ENCODE results near the gene LYPD6B. TPM values are rescaled to one million over a fixed set of nuclear protein-coding genes. Genes with fewer than 3 reads are reported as not detected.
"Not testable (repeated sequence)": the region's sequence is repeated elsewhere in the genome, so short reads cannot be mapped to it uniquely, and the experiment has no call there.

LYPD6B gene
- total RNA-seq, 1 donor from 2014 or later, result 12.5 TPM

DNA sequence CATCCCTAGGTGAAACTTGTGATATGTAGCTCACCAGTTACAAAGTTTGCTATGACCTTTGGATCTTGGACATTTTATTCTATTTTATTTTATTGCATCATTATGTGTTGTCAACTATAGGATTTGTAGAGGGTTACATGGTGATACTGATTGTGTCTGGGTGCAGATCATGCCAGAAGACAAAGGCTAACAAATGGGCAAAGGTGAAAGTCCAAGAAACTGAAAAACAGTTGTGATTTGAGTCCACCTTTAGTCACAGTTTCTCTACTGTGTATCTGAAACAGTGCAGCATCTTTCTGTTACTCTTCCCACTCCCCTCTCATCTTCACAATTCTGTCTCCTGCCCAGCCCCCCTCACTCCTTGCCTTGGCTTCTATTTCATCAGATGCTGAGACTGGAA, 180.0 kb downstream of the LYPD6B start:
- no peak for DNase-seq

GRCh38 chr2:149219856-149220255, 181.4 kb downstream of the LYPD6B start:
- DNase-seq, result no peak

DNA sequence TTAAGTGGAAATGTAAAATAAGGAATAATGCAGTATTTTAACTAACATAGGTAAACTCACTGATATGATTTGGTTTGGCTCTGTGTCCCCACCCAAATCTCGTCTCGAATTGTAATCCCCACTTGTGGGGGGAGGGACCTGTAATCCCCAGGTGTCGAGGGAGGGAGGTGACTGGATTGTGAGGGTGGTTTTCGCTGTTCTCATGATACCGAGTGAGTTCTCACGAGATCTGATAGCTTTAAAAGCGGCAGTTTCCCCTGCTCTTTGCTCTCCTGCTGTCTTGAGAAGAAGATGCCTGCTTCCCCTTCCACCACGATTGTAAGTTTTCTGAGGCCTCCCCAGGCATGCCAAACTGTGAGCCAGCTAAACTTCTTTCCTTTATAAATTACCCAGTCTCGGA, 182.5 kb downstream of the LYPD6B start:
- DNase-seq, result no peak

DNA sequence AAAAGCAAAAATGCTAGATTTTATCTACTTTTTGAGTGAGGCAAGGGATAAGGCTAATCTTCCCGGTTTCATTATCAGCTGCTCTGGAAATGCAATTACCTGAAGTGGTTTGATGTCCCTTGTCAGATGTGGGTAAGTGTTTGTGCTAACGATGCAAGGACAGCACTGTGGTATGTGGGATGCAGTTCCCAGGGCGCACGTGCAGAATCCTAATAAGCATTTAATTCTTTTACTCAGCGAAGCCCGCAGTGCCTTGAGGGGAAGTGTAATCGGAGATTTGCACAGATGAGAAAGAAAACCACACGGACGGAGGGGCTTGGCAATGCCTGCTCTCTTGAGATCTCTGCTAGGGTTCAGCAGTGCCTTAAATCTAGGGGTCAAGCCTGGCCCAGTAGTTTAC, 183.4 kb downstream of the LYPD6B start:
- DNase-seq, result no peak

DNA sequence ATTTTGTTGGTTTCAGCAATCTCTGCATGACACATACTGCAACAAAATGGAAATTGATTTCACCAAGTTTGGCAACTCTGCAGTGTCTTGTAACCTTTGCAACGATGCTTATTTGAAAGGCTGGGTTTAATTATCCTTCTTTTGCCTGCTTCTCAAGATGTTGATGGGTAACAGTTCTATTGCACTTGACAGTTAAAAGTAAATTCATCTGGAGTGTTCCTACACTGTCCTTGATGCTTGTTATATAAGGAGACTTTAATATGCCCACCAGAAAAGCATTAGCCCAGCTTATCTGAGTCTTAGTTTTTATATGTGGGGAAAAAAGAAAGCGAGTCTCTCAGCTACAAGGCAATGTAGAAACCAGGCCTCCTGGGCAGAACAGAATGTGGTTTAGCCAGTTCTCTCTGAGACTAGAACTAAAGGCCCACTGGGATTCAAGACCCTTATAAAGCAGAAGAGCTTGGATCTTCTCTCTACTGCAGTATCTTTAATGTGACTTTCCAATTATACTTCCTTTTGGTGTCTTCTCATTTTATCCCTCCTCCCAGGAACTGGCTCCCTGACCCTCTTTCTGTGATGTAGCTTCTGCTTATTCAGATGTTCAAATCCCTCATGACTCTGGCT, 185.1 kb downstream of the LYPD6B start:
- DNase-seq, result no peak

- no peak for DNase-seq
Observed at GRCh38 chr2:149224543-149224942, 186.0 kb downstream of the LYPD6B start.

DNA sequence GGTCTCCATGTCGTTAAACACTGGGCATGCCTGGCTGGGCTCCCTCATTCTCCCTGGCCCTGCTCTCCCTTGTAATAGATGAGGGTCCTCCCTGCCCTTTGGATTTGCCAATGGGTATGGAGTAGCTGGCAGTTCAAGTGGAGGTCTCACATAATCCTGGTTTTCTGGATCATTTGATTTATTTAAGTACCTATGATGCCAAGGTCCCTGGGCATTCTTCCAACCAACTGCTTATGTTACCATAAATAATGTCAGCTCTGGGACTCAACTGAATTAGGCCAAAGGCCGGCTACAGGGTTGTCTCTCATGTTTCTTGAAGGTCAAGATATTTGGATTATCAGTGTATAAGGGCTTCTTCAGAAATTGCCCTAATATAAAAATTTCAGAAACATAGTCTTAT, 186.9 kb downstream of the LYPD6B start:
- no peak for DNase-seq

GRCh38 chr2:149226790-149227189, 188.3 kb downstream of the LYPD6B start:
- DNase-seq, result no peak

DNA sequence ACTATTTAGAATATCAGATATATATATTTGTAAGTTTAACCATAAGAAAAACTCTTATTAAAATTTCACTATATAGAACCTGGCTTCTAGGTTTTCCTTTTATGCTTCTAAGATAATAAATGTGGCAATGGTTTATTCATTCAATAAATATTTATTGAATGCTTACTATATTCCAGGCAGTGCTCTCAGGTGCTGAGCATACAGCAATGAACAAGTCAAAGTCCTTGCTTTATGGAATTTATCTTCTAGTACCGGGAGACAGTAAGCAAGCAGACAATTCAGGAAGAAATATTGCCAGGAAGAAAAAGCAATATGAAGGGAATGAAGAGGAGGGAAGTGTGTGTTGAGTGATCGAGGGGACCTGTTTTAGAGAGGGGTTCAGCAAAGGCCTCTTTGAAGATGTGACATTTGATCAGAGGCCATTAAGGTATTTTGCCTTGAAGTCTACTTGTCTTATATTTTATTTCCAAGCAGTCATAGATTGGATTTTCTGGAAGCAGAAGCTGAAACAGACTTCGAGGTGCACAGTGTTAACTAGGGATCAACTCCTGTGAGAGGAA, 197.4 kb downstream of the LYPD6B start:
- no peak for DNase-seq

- no peak for DNase-seq
Observed at GRCh38 chr2:149236410-149236809, 197.9 kb downstream of the LYPD6B start.

DNA sequence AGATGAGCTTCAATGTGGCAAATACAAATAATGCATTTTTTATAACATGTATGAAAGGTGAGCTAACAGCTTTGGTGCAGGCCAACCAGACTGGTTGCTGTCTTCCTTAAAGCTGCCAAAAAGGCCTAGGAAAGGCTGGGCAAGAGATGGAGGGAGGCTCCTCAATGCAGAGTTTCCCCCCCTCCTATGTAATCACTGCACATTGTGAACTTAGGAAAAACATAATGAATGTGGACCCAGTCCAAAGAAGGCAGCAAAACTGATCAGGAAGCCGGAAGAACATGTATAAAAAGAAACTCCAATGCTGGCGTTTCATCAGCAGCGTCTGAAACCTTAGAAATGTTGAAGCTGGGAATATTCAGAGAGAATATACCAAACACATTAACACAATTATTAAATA, 207.7 kb downstream of the LYPD6B start:
- no peak for DNase-seq

DNA sequence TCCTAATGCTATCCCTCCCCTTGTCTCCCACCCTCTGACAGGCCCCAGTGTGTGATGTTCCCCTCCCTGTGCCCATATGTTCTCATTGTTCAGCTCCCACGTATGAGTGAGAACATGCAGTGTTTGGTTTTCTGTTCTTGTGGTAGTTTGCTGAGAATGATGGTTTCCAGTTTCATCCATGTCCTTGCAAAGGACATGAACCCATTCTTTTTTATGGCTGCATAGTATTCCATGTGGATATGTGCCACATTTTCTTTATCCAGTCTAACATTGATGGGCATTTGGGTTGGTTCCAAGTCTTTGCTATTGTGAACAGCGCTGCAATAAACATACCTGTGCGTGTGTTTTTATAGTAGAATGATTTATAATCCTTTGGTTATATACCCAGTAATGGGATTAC, 212.9 kb downstream of the LYPD6B start:
- DNase-seq, result not testable (repeated sequence)

DNA sequence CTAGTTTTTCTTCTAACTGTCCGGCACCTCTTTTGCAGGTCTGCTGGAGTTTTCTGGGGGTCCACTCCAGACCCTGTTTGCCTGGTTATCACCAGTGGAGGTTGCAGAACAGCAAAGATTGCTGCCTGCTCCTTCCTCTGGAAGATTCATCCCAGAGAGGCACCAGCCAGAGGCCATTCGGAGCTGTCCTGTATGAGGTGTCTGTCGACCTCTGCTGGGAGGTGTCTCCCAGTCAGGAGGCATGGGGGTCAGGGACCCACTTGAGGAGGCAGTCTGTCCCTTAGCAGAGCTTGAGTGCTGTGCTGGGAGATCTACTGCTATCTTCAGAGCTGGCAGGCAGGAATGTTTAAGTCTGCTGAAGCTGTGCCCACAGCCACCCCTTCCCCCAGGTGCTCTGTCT, 218.4 kb downstream of the LYPD6B start:
- DNase-seq, result not testable (repeated sequence)

DNA sequence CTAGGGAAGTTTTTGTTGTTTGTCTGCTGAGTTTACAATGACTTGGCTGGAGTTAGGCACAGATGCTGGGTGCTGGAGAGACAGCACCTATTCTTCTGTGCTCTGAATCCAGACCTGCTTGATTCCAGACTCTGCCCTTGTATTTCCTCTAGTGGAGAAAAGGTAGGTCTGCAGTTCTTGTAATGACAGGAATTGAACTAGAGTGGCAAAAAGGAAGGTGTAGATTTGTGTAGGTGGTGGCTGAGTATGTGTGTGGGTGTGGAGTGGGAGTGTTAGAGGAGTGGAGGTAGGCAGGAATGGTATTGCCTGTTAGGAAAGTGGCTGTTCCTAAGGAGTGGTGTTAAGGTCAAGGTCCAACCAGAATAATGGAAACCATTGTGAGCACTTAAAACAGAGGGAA, 220.0 kb downstream of the LYPD6B start:
- no peak for DNase-seq

- DNase-seq, result no peak
Observed at GRCh38 chr2:149259136-149259535, 220.6 kb downstream of the LYPD6B start.

GRCh38 chr2:149261692-149262091, 223.2 kb downstream of the LYPD6B start:
- DNase-seq, result no peak

Other genes starting within 250 kb of the LYPD6B start
- 379 TPM for gene KIF5C, start 163.5 kb upstream of the LYPD6B start, total RNA-seq